ENCODE results near the gene COX8A. TPM values are rescaled to one million over a fixed set of nuclear protein-coding genes. Genes with fewer than 3 reads are reported as not detected.

COX8A gene
- total and polyA plus RNA-seq, 2 of the 13 experiments (the other 11 are each of a cell fraction or from before 2014, with no cell fraction given), result 202 to 406 TPM

DNA sequence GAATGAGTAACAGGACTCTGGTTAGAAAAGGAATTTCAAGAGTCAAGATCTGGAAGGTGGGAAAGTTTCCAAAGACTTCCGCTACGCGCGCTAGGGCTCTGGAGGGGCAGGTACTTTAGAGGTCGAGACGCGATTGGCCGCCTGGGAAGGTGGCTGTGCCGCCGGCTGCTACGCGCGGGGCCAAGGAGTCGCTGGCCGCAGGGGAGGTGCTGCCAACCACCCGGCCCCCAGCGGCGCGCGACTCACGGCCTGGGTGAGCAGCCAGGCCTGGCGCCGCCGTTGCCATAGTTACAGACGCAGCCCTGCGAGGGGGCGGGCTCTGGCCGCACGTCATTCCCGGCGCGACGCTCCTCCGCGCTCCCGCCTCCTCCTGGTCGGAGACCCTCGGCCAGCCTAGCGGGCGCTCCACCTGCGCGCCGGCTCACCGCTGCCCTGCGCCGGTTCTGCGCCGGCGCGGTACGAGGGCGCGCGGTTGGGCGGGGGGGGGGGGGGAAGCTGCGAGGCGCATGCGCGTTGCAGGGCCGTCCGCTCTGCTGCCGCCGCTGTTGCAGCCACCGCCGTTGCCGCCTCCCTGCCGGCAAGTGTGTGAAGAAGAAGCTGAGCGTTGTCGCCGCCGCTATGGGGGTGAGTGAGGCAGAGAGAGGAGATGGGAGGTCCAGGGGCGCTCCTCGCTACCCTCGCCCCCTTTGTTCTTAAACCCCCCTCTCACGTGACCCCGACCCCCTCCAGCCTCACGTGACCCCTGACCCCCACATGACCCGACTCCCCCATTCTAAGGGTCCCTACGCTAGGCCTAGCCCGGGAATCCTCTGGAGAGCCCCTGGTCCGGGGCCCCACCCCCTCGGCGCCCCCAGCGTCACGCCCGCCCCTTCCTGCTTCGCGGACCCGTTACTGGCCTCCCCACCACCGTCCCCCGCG lies 35.7 kb upstream of the COX8A start, which contains the start of gene NAA40 (continued):
- TF ChIP-seq, protein P1, sequence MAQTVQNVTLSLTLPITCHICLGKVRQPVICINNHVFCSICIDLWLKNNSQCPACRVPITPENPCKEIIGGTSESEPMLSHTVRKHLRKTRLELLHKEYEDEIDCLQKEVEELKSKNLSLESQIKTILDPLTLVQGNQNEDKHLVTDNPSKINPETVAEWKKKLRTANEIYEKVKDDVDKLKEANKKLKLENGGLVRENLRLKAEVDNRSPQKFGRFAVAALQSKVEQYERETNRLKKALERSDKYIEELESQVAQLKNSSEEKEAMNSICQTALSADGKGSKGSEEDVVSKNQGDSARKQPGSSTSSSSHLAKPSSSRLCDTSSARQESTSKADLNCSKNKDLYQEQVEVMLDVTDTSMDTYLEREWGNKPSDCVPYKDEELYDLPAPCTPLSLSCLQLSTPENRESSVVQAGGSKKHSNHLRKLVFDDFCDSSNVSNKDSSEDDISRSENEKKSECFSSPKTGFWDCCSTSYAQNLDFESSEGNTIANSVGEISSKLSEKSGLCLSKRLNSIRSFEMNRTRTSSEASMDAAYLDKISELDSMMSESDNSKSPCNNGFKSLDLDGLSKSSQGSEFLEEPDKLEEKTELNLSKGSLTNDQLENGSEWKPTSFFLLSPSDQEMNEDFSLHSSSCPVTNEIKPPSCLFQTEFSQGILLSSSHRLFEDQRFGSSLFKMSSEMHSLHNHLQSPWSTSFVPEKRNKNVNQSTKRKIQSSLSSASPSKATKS (CRISPR knock-in tag; IDR thresholded peaks at IDR 0.05), result no peak
- TF ChIP-seq FOSL1 (CRISPR knock-in tag; IDR thresholded peaks at IDR 0.05; ENCODE audit: borderline replicate concordance) (no peak), ZBTB7B (CRISPR knock-in tag; IDR thresholded peaks at IDR 0.05) (peak; percentile 85; the same call in 1 of the 2 replicates), ZFX (CRISPR knock-in tag; IDR thresholded peaks at IDR 0.05; ENCODE audit: low read depth) (peak; percentile 88), RFX5 (IDR thresholded peaks at IDR 0.05; ENCODE audit: low read depth, low read length) (no peak), ZNF639 (CRISPR knock-in tag; conservative IDR thresholded peaks at IDR 0.05) (no peak; the same call in 1 of the 2 replicates), ZNF670 (CRISPR knock-in tag; IDR thresholded peaks at IDR 0.05; ENCODE audit: borderline replicate concordance) (peak; percentile 27; the same call in 1 of the 2 replicates), ZNF281 (CRISPR knock-in tag; IDR thresholded peaks at IDR 0.05; ENCODE audit: borderline replicate concordance) (no peak), MAFK (conservative IDR thresholded peaks at IDR 0.05 in 1 of 2, IDR thresholded peaks at IDR 0.05 in 1 of 2; ENCODE audit: low read length in 2 of 2) (no peak), MTA1 (CRISPR knock-in tag; IDR thresholded peaks at IDR 0.05; ENCODE audit: borderline replicate concordance) (no peak), MBD4 (IDR thresholded peaks at IDR 0.05; ENCODE audit: borderline replicate concordance, low read length) (no peak), ZNF768 (CRISPR knock-in tag; IDR thresholded peaks at IDR 0.05) (peak; percentile 17; the same call in 1 of the 2 replicates)
- TF ChIP-seq, protein P2, sequence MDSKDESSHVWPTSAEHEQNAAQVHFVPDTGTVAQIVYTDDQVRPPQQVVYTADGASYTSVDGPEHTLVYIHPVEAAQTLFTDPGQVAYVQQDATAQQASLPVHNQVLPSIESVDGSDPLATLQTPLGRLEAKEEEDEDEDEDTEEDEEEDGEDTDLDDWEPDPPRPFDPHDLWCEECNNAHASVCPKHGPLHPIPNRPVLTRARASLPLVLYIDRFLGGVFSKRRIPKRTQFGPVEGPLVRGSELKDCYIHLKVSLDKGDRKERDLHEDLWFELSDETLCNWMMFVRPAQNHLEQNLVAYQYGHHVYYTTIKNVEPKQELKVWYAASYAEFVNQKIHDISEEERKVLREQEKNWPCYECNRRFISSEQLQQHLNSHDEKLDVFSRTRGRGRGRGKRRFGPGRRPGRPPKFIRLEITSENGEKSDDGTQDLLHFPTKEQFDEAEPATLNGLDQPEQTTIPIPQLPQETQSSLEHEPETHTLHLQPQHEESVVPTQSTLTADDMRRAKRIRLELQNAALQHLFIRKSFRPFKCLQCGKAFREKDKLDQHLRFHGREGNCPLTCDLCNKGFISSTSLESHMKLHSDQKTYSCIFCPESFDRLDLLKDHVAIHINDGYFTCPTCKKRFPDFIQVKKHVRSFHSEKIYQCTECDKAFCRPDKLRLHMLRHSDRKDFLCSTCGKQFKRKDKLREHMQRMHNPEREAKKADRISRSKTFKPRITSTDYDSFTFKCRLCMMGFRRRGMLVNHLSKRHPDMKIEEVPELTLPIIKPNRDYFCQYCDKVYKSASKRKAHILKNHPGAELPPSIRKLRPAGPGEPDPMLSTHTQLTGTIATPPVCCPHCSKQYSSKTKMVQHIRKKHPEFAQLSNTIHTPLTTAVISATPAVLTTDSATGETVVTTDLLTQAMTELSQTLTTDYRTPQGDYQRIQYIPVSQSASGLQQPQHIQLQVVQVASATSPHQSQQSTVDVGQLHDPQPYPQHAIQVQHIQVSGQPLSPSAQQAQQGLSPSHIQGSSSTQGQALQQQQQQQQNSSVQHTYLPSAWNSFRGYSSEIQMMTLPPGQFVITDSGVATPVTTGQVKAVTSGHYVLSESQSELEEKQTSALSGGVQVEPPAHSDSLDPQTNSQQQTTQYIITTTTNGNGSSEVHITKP (CRISPR knock-in tag; IDR thresholded peaks at IDR 0.05; ENCODE audit: low read depth), result no peak
- TF ChIP-seq, protein P3, sequence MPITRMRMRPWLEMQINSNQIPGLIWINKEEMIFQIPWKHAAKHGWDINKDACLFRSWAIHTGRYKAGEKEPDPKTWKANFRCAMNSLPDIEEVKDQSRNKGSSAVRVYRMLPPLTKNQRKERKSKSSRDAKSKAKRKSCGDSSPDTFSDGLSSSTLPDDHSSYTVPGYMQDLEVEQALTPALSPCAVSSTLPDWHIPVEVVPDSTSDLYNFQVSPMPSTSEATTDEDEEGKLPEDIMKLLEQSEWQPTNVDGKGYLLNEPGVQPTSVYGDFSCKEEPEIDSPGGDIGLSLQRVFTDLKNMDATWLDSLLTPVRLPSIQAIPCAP (CRISPR knock-in tag; IDR thresholded peaks at IDR 0.05; ENCODE audit: low read depth), result no peak

Measured in HepG2 (cell line).